ENCODE results near the gene STON1. TPM values are rescaled to one million over a fixed set of nuclear protein-coding genes. Genes with fewer than 3 reads are reported as not detected.
"Not testable (repeated sequence)": the region's sequence is repeated elsewhere in the genome, so short reads cannot be mapped to it uniquely, and the experiment has no call there.

The STON1 gene
- total RNA-seq, 1 experiment from 2014 or later, result 2.2 TPM

GRCh38 chr2:48551548-48551947 lies 21.6 kb downstream of the STON1 start:
- peak; percentile 82 for DNase-seq
- Histone ChIP-seq H3K9me3 (no peaks in the 10 kb centered on the region), H3K36me3 (no peaks in the 10 kb centered on the region), H3K4me3 (no peak overlapping the region), H3K27me3 (no peaks in the 10 kb centered on the region)

GRCh38 chr2:48555071-48555470 lies 25.1 kb downstream of the STON1 start:
- not testable (repeated sequence) for H3K36me3 ChIP-seq, H3K4me3 ChIP-seq, H3K27me3 ChIP-seq, DNase-seq, H3K9me3 ChIP-seq

GRCh38 chr2:48558456-48558855 lies 28.5 kb downstream of the STON1 start:
- no peaks in the 10 kb centered on the region for H3K9me3 ChIP-seq
- no peak for DNase-seq
- H3K4me3 ChIP-seq, result no peak overlapping the region
- no peaks in the 10 kb centered on the region for H3K36me3 ChIP-seq
- no peaks in the 10 kb centered on the region for H3K27me3 ChIP-seq

- Histone ChIP-seq H3K27me3 (no peaks in the 10 kb centered on the region), H3K36me3 (no peaks in the 10 kb centered on the region), H3K4me3 (no peak overlapping the region), H3K9me3 (no peaks in the 10 kb centered on the region)
- DNase-seq, result no peak
These were observed 30.7 kb downstream of the STON1 start for GRCh38 chr2:48560546-48561209.

- Histone ChIP-seq H3K9me3 (no peaks in the 10 kb centered on the region), H3K36me3 (no peaks in the 10 kb centered on the region), H3K27me3 (no peaks in the 10 kb centered on the region), H3K4me3 (no peak overlapping the region)
- DNase-seq, result no peak
These were observed 32.3 kb downstream of the STON1 start for GRCh38 chr2:48562281-48562680.

- Histone ChIP-seq H3K36me3 (no peaks in the 10 kb centered on the region), H3K27me3 (no peaks in the 10 kb centered on the region), H3K4me3 (no peak overlapping the region), H3K9me3 (no peaks in the 10 kb centered on the region)
- peak; percentile 25 for DNase-seq
These were observed 36.8 kb downstream of the STON1 start for GRCh38 chr2:48566592-48567310.

GRCh38 chr2:48567671-48568070 lies 37.7 kb downstream of the STON1 start:
- Histone ChIP-seq H3K4me3 (no peak overlapping the region), H3K36me3 (no peaks in the 10 kb centered on the region), H3K27me3 (no peaks in the 10 kb centered on the region), H3K9me3 (no peaks in the 10 kb centered on the region)
- DNase-seq, result no peak

- H3K27me3 ChIP-seq, result no peaks in the 10 kb centered on the region
- H3K9me3 ChIP-seq, result no peaks in the 10 kb centered on the region
- no peak overlapping the region for H3K4me3 ChIP-seq
- H3K36me3 ChIP-seq, result no peaks in the 10 kb centered on the region
- no peak for DNase-seq
These were observed 38.6 kb downstream of the STON1 start for GRCh38 chr2:48568547-48568946.

GRCh38 chr2:48569433-48569832 lies 39.5 kb downstream of the STON1 start:
- DNase-seq, result no peak

GRCh38 chr2:48572816-48573215 lies 42.9 kb downstream of the STON1 start:
- no peak for DNase-seq
- H3K27me3 ChIP-seq, result no peaks in the 10 kb centered on the region
- no peaks in the 10 kb centered on the region for H3K9me3 ChIP-seq
- H3K36me3 ChIP-seq, result no peaks in the 10 kb centered on the region
- H3K4me3 ChIP-seq, result no peak overlapping the region

More at GRCh38 chr2:48569433-48569832, 39.5 kb downstream of the STON1 start:
- Histone ChIP-seq H3K4me3 (no peak overlapping the region), H3K9me3 (no peaks in the 10 kb centered on the region), H3K36me3 (no peaks in the 10 kb centered on the region), H3K27me3 (no peaks in the 10 kb centered on the region)

GRCh38 chr2:48574353-48575287 lies 44.7 kb downstream of the STON1 start:
- H3K27me3 ChIP-seq, result no peaks in the 10 kb centered on the region

GRCh38 chr2:48578313-48578712 lies 48.4 kb downstream of the STON1 start:
- DNase-seq, result no peak

More at GRCh38 chr2:48574353-48575287, 44.7 kb downstream of the STON1 start:
- DNase-seq, result no peak
- no peak overlapping the region for H3K4me3 ChIP-seq
- no peaks in the 10 kb centered on the region for H3K36me3 ChIP-seq
- H3K9me3 ChIP-seq, result no peaks in the 10 kb centered on the region

GRCh38 chr2:48583961-48584360 lies 54.0 kb downstream of the STON1 start:
- no peak overlapping the region for H3K4me3 ChIP-seq
- no peaks in the 10 kb centered on the region for H3K36me3 ChIP-seq
- H3K27me3 ChIP-seq, result no peaks in the 10 kb centered on the region
- no peaks in the 10 kb centered on the region for H3K9me3 ChIP-seq
- DNase-seq, result no peak

More at GRCh38 chr2:48578313-48578712, 48.4 kb downstream of the STON1 start:
- Histone ChIP-seq H3K36me3 (no peaks in the 10 kb centered on the region), H3K9me3 (no peaks in the 10 kb centered on the region), H3K27me3 (no peaks in the 10 kb centered on the region), H3K4me3 (no peak overlapping the region)

GRCh38 chr2:48584551-48584950 lies 54.6 kb downstream of the STON1 start:
- Histone ChIP-seq H3K4me3 (no peak overlapping the region), H3K9me3 (no peaks in the 10 kb centered on the region), H3K27me3 (no peaks in the 10 kb centered on the region), H3K36me3 (no peaks in the 10 kb centered on the region)
- DNase-seq, result no peak

- Histone ChIP-seq H3K36me3 (no peaks in the 10 kb centered on the region), H3K4me3 (no peak overlapping the region), H3K27me3 (no peaks in the 10 kb centered on the region), H3K9me3 (no peaks in the 10 kb centered on the region)
- DNase-seq, result no peak
These were observed 56.5 kb downstream of the STON1 start for GRCh38 chr2:48586433-48586832.

- H3K9me3 ChIP-seq, result no peaks in the 10 kb centered on the region
- no peak overlapping the region for H3K4me3 ChIP-seq
- DNase-seq, result no peak
- H3K27me3 ChIP-seq, result no peaks in the 10 kb centered on the region
- H3K36me3 ChIP-seq, result no peaks in the 10 kb centered on the region
These were observed 57.6 kb downstream of the STON1 start for GRCh38 chr2:48587560-48587959.

- no peak for DNase-seq
- H3K36me3 ChIP-seq, result no peaks in the 10 kb centered on the region
- no peaks in the 10 kb centered on the region for H3K27me3 ChIP-seq
These were observed 58.0 kb downstream of the STON1 start for GRCh38 chr2:48587961-48588360.

More at GRCh38 chr2:48587961-48588360, 58.0 kb downstream of the STON1 start:
- Histone ChIP-seq H3K9me3 (no peaks in the 10 kb centered on the region), H3K4me3 (no peak overlapping the region)
